Esophagus (tissue), 2 donors: ENCODE results near the gene GPM6B. TPM values are rescaled to one million over a fixed set of nuclear protein-coding genes. Genes with fewer than 3 reads are reported as not detected.

ENCODE experiments used
- H3K27ac ChIP-seq, 2 donors: one replicate each; pipeline ENCODE4 v1.5.1; 2013; ENCODE audit warnings: low read depth in 2 of 2, mild to moderate bottlenecking in 2 of 2, inconsistent platforms in 1 of 2, low read length in 1 of 2, moderate library complexity in 1 of 2
- H3K27me3 ChIP-seq, 2 donors: one replicate each; pipeline ENCODE4 v1.6.1; 2013; ENCODE audit warnings: low read length in 2 of 2, control low read depth in 1 of 2, mild to moderate bottlenecking in 1 of 2; ENCODE audit not compliant: insufficient read depth in 2 of 2, control insufficient read depth in 1 of 2
- H3K36me3 ChIP-seq, 2 donors: one replicate each; pipeline ENCODE4 v1.6.1; 2013; ENCODE audit warnings: low read length in 1 of 2; ENCODE audit not compliant: control insufficient read depth in 2 of 2, insufficient read depth in 2 of 2
- H3K4me1 ChIP-seq, 2 donors: one replicate each; pipeline ENCODE4 v1.6.1; 2013; ENCODE audit warnings: low read length in 1 of 2; ENCODE audit not compliant: control insufficient read depth in 2 of 2, insufficient read depth in 2 of 2
- H3K4me3 ChIP-seq, 2 donors: one replicate each; pipeline ENCODE4 v1.5.1; 2013; ENCODE audit warnings: low read length in 2 of 2, mild to moderate bottlenecking in 2 of 2, low read depth in 1 of 2, moderate library complexity in 1 of 2
- H3K9me3 ChIP-seq, 2 donors: one replicate each; pipeline ENCODE4 v1.6.1; 2013; ENCODE audit warnings: mild to moderate bottlenecking in 2 of 2, low read depth in 1 of 2, low read length in 1 of 2, moderate library complexity in 1 of 2; ENCODE audit not compliant: control insufficient read depth in 2 of 2, insufficient read depth in 1 of 2
- WGBS, 2 donors: extraction: QIAGEN DNeasy Blood & Tissue Kit; methylation state at CpG; one replicate each; pipeline ENCODE4 v1.1.7; 2013; 5-methylcytosine and 5-hydroxymethylcytosine counted together
- polyA plus RNA-seq, 2 donors: library from polyadenylated mRNA; stranded (reverse); fragments of 200-250 nt; gene quantifications; one replicate each; pipeline ENCODE4 v1.2.3, GENCODE V29; 2013
- donor health status: healthy with polysubstance abuse.
- donor health status: Bipolar disorder and iron deficiency.

Gene GPM6B
- polyA plus RNA-seq, 2 donors = 1.1 to 3.1 TPM

DNA sequence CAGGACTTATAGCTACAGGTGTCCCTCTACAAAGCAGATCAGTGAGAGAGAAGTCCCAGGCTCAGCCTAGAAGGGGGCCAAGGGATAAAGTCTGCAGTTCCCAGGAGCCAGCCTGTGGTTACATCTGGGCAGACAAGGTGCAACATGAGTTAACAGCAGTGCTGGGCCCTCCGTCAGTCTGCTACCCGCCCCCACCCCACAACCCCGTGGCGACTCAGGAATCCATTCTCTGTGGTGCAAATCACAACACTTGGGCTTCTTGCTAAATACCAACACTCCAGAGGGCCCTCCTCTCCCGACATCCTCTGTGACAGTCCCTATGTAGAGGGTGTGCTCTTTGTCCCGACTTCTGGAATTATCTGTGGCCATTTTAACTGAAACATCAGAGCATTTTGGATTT lies 13.8 kb downstream of the GPM6B start:
- Histone ChIP-seq H3K27ac (no peak overlapping the region), H3K36me3 (no peaks in the 10 kb centered on the region), H3K4me3 (no peak overlapping the region), H3K9me3 (peaks cover 0 to 2% of the 10 kb centered on the region in 2 donors), H3K27me3 (peaks cover 0 to 1% of the 10 kb centered on the region in 2 donors), H3K4me1 (no peaks in the 10 kb centered on the region)
- WGBS, 2 donors = 51 to 58% methylated on average over 6 of the region's 6 CpGs

- 94 to 96% methylated on average over 4 of the region's 4 CpGs for WGBS, 2 donors
- H3K4me1 ChIP-seq = no peaks in the 10 kb centered on the region
- H3K27me3 ChIP-seq = peaks cover 0 to 2% of the 10 kb centered on the region in 2 donors
- peaks cover 0 to 2% of the 10 kb centered on the region in 2 donors for H3K9me3 ChIP-seq
- H3K36me3 ChIP-seq = no peaks in the 10 kb centered on the region
- H3K4me3 ChIP-seq = no peak overlapping the region
- H3K27ac ChIP-seq = no peak overlapping the region
These were observed 18.7 kb downstream of the GPM6B start for GRCh38 chrX:13798184-13798583.

- Histone ChIP-seq H3K27me3 (peaks cover 0 to 2% of the 10 kb centered on the region in 2 donors), H3K27ac (no peak overlapping the region), H3K9me3 (peaks cover 0 to 2% of the 10 kb centered on the region in 2 donors), H3K4me3 (no peak overlapping the region), H3K4me1 (no peaks in the 10 kb centered on the region), H3K36me3 (no peaks in the 10 kb centered on the region)
- WGBS, 2 donors = 92 to 93% methylated on average over 4 of the region's 4 CpGs
These were observed 19.4 kb downstream of the GPM6B start for GRCh38 chrX:13797512-13797911.

DNA sequence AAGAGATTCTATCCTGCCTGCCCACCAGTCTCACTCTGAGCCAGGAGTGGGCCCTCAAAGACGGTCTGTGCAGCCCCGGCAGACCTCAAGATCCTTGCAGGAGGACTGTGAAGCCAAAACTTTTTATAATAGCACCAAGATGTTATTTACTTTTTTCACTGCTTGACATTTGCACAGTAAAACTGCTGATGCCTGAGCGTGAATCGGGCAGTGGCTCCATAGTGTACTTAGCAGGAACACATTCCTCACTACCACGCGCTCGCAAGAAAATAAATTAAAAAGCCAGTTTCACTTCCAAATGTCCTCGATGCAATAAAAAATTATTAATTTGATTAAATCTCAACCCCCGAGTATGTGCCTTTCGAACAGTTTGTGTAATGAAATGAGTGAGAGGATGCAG lies 22.5 kb downstream of the GPM6B start:
- H3K4me1 ChIP-seq = no peaks in the 10 kb centered on the region
- H3K4me3 ChIP-seq = no peak overlapping the region
- H3K9me3 ChIP-seq = no peaks in the 10 kb centered on the region
- WGBS, 2 donors = 86 to 87% methylated on average over 10 of the region's 10 CpGs
- H3K36me3 ChIP-seq = no peaks in the 10 kb centered on the region
- H3K27me3 ChIP-seq = peaks cover 0 to 2% of the 10 kb centered on the region in 2 donors
- H3K27ac ChIP-seq = no peak overlapping the region

- WGBS, 2 donors = 70% methylated on average over 2 of the region's 2 CpGs
- H3K36me3 ChIP-seq = no peaks in the 10 kb centered on the region
- no peaks in the 10 kb centered on the region for H3K9me3 ChIP-seq
- no peak overlapping the region for H3K27ac ChIP-seq
- no peaks in the 10 kb centered on the region for H3K4me1 ChIP-seq
- peaks cover 0 to 2% of the 10 kb centered on the region in 2 donors for H3K27me3 ChIP-seq
- H3K4me3 ChIP-seq = no peak overlapping the region
These were observed 23.0 kb downstream of the GPM6B start for GRCh38 chrX:13793897-13794296.

DNA sequence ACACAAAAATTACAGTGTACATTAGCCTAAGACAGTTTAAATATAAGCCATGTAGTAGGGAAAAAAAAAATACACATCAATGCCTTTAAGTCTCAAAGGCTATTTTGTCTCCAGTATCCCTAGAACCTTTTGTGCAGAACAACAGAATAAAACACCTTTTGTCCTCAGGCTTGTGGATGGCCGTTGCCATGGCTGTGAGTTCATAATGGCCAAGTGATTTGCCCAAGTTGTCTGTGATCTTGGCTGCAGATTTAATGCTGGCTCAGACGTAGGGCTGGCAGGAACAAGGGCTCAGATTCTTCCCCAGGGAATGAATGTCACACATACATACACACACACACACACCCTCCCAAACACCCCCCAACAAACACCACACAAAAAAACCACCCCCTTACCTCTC lies 25.3 kb downstream of the GPM6B start:
- Histone ChIP-seq H3K27ac (no peak overlapping the region), H3K9me3 (no peaks in the 10 kb centered on the region), H3K36me3 (no peaks in the 10 kb centered on the region), H3K4me1 (no peaks in the 10 kb centered on the region), H3K4me3 (no peak overlapping the region), H3K27me3 (no peaks in the 10 kb centered on the region)
- WGBS, 2 donors = 18 to 30% methylated on average over 2 of the region's 2 CpGs

DNA sequence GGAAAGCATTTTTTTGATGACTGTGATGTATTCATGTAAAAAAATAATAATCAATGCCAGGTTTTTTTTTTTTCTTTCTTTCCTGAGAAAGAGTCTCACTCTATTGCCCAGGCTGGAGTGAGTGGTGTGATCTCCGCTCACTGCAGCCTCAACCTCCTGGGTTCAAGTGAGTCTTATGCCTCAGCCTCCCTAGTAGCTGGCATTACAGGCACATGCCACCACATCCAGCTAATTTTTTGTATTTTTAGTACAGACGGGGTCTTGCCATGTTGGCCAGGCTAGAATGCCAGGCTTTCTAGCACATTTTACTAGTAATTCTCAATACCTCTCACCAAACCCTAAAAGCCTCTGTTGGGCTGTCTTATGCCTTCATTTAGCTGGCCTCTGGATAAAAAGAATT lies 25.7 kb downstream of the GPM6B start:
- no peaks in the 10 kb centered on the region for H3K9me3 ChIP-seq
- no peaks in the 10 kb centered on the region for H3K4me1 ChIP-seq
- no peaks in the 10 kb centered on the region for H3K36me3 ChIP-seq
- no peaks in the 10 kb centered on the region for H3K27me3 ChIP-seq
- no peak overlapping the region for H3K4me3 ChIP-seq
- H3K27ac ChIP-seq = no peak overlapping the region
- 83 to 87% methylated on average over 2 of the region's 2 CpGs for WGBS, 2 donors

GRCh38 chrX:13790206-13791131 lies 26.4 kb downstream of the GPM6B start:
- 72% methylated on average over 6 of the region's 6 CpGs for WGBS, 2 donors
- Histone ChIP-seq H3K27me3 (no peaks in the 10 kb centered on the region), H3K4me3 (no peak overlapping the region), H3K4me1 (no peaks in the 10 kb centered on the region), H3K36me3 (no peaks in the 10 kb centered on the region), H3K27ac (no peak overlapping the region), H3K9me3 (no peaks in the 10 kb centered on the region)

GRCh38 chrX:13786048-13786447 lies 30.8 kb downstream of the GPM6B start:
- H3K36me3 ChIP-seq = no peaks in the 10 kb centered on the region
- H3K27ac ChIP-seq = no peak overlapping the region
- no peaks in the 10 kb centered on the region for H3K4me1 ChIP-seq
- H3K4me3 ChIP-seq = no peak overlapping the region
- WGBS, 2 donors = 67 to 72% methylated on average over 8 of the region's 8 CpGs
- no peaks in the 10 kb centered on the region for H3K9me3 ChIP-seq
- H3K27me3 ChIP-seq = peaks cover 0 to 5% of the 10 kb centered on the region in 2 donors
